SK-N-SH (cell line): Measurements from ENCODE around the gene GRM6. TPM values are rescaled to one million over a fixed set of nuclear protein-coding genes. Genes with fewer than 3 reads are reported as not detected.

Source experiments
- CTCF ChIA-PET: fragments of 300-600, 350-600 bp; formaldehyde crosslinking; extraction: SDS; loops from one replicate; lab custom pipeline; 2021; lab: Yijun Ruan, JAX
- POLR2A ChIA-PET: fragments of 350-600 bp; sonication (Branson Sonifier 250); formaldehyde crosslinking; extraction: SDS; loops from one replicate; lab custom pipeline; 2020; ENCODE audit warnings: antibody characterized with exemption, inconsistent platforms; lab: Yijun Ruan, JAX
- DNase-seq: peaks from one replicate; pipeline ENCODE4 v3.0.0; 2012
- H2AFZ ChIP-seq: fragments of 200-600 bp; sonication (generic); 2 replicates; pipeline ENCODE4 v1.8.1; 2016; ENCODE audit warnings: antibody characterized with exemption, mild to moderate bottlenecking, low read depth
- H3F3A ChIP-seq: fragments of 200-600 bp; sonication (generic); replicated peaks from 2 replicates; pipeline ENCODE3; 2016; ENCODE audit warnings: antibody characterized with exemption, mild to moderate bottlenecking; ENCODE audit not compliant: insufficient read depth
- H3K27ac ChIP-seq, 2 experiments: fragments of 200-500 bp in 1 of 2; fragments of 200-600 bp in 1 of 2; sonication (Bioruptor generic) in 1 of 2; sonication (generic), shearing (Covaris generic) in 1 of 2; 2 replicates each; pipeline versions ENCODE4 v1.5.1 to v1.6.1; 2014 to 2016; ENCODE audit warnings: low read depth in 2 of 2, inconsistent platforms in 1 of 2, low read length in 1 of 2, mild to moderate bottlenecking in 1 of 2, mixed read lengths in 1 of 2
- H3K27me3 ChIP-seq: fragments of 200-600 bp; sonication (generic), shearing (Covaris generic); 2 replicates; pipeline ENCODE4 v1.6.1; 2016; ENCODE audit warnings: mixed run types; ENCODE audit not compliant: insufficient read depth
- H3K36me3 ChIP-seq, 2 experiments: fragments of 200-500 bp in 1 of 2; fragments of 200-600 bp in 1 of 2; sonication (Bioruptor generic) in 1 of 2; sonication (generic) in 1 of 2; replicated peaks in 1 of 2; 2 replicates each; pipeline versions ENCODE3 to v1.5.1; 2014 to 2016; ENCODE audit warnings: low read length in 1 of 2, mild to moderate bottlenecking in 1 of 2; ENCODE audit not compliant: insufficient read depth in 2 of 2, control insufficient read depth in 1 of 2
- H3K4me1 ChIP-seq, 2 experiments: fragments of 200-500 bp in 1 of 2; fragments of 200-600 bp in 1 of 2; sonication (Bioruptor generic) in 1 of 2; sonication (generic), shearing (Covaris generic) in 1 of 2; 2 replicates each; pipeline versions ENCODE4 v1.5.1 to v1.6.1; 2014 to 2016; ENCODE audit warnings: low read depth in 1 of 2, low read length in 1 of 2, mixed run types in 1 of 2; ENCODE audit not compliant: insufficient read depth in 2 of 2, control insufficient read depth in 1 of 2
- H3K4me2 ChIP-seq: fragments of 200-600 bp; sonication (generic), shearing (Covaris generic); 2 replicates; pipeline ENCODE4 v1.6.1; 2017; ENCODE audit warnings: mixed run types
- H3K4me3 ChIP-seq, 2 experiments: fragments of 200-500 bp in 1 of 2; fragments of 200-600 bp in 1 of 2; sonication (Bioruptor generic) in 1 of 2; sonication (generic), shearing (Covaris generic) in 1 of 2; 2 replicates each; pipeline versions ENCODE4 v1.5.1 to v1.8.1; 2014 to 2016; ENCODE audit warnings: low read depth in 2 of 2, inconsistent platforms in 1 of 2, low read length in 1 of 2, mild to moderate bottlenecking in 1 of 2, mixed read lengths in 1 of 2, moderate library complexity in 1 of 2
- H3K79me2 ChIP-seq: fragments of 200-600 bp; sonication (generic); 2 replicates; pipeline ENCODE4 v1.8.1; 2017; ENCODE audit warnings: mild to moderate bottlenecking; ENCODE audit not compliant: insufficient read depth
- H3K9ac ChIP-seq: fragments of 200-600 bp; sonication (generic); 2 replicates; pipeline ENCODE4 v1.6.1; 2017; ENCODE audit warnings: mixed run types
- H3K9me2 ChIP-seq: fragments of 200-600 bp; sonication (generic); 2 replicates; pipeline ENCODE4 v1.6.1; 2017; ENCODE audit warnings: mixed run types
- H3K9me3 ChIP-seq: fragments of 200-600 bp; sonication (generic); 2 replicates; pipeline ENCODE4 v1.6.1; 2017; ENCODE audit warnings: mixed run types, mild to moderate bottlenecking, moderate library complexity
- H4K20me1 ChIP-seq: fragments of 200-600 bp; sonication (generic); 2 replicates; pipeline ENCODE4 v1.6.1; 2017; ENCODE audit warnings: mild to moderate bottlenecking, mixed run types; ENCODE audit not compliant: insufficient read depth
- CTCF ChIP-seq: fragments of 200-600 bp; sonication (generic); IDR thresholded peaks from 2 replicates; pipeline ENCODE4 v1.6.1; 2017; ENCODE audit warnings: antibody characterized with exemption, mild to moderate bottlenecking, moderate library complexity
- IRF3 ChIP-seq: fragments of 150-350 bp; IDR thresholded peaks from 2 replicates; pipeline ENCODE4 v1.6.1; 2016; ENCODE audit warnings: mild to moderate bottlenecking, low read depth, low read length
- MEF2A ChIP-seq: IDR thresholded peaks from 2 replicates; pipeline ENCODE4 v1.4.0; 2012; ENCODE audit warnings: low read depth, borderline replicate concordance
- POLR2AphosphoS5 ChIP-seq: IDR thresholded peaks from 2 replicates; pipeline ENCODE4 v1.6.1; 2012; ENCODE audit warnings: low read depth, low read length
- RFX5 ChIP-seq: IDR thresholded peaks from 2 replicates; pipeline ENCODE4 v1.6.1; 2012; ENCODE audit warnings: mild to moderate bottlenecking, improper control_type of control experiment, low read length
- SIN3A ChIP-seq: IDR thresholded peaks from 2 replicates; pipeline ENCODE4 v1.6.1; 2012; ENCODE audit warnings: low read depth, mild to moderate bottlenecking, low read length, moderate library complexity, borderline replicate concordance
- TAF1 ChIP-seq: IDR thresholded peaks from 2 replicates; pipeline ENCODE4 v1.6.1; 2012; ENCODE audit warnings: low read depth, mild to moderate bottlenecking, low read length, moderate library complexity, borderline replicate concordance
- WGBS: methylation state at CpG from one replicate; pipeline ENCODE4 v1.1.6; 2017; ENCODE audit warnings: low lambda C conversion rate; 5-methylcytosine and 5-hydroxymethylcytosine counted together
- polyA plus RNA-seq, 3 experiments: library from polyadenylated mRNA; depleted of rRNA; stranded (reverse); fragments of >200 nt; gene quantifications; 2 replicates each; pipeline ENCODE4 v1.2.3, GENCODE V29; 2012
- TF ChIP-seq, protein P1 (sequence below): IDR thresholded peaks from 2 replicates; pipeline ENCODE4 v1.4.0; 2012; ENCODE audit warnings: low read depth, borderline replicate concordance
- TF ChIP-seq, protein P2 (sequence below): IDR thresholded peaks from 2 replicates; pipeline ENCODE4 v1.6.1; 2012; ENCODE audit warnings: mild to moderate bottlenecking, low read depth, low read length, moderate library complexity

GRM6 gene
- polyA plus RNA-seq, 1 of the 3 experiments (the other 2 are of a cell fraction): not detected

- Histone ChIP-seq H3K4me3 (no peak overlapping the region), H3F3A (no peaks in the 10 kb centered on the region), H3K27me3 (no peaks in the 10 kb centered on the region), H3K27ac (no peak overlapping the region), H3K9me2 (no peaks in the 10 kb centered on the region), H3K36me3 (no peaks in the 10 kb centered on the region), H3K4me2 (no peak overlapping the region), H3K79me2 (no peaks in the 10 kb centered on the region), H4K20me1 (no peaks in the 10 kb centered on the region), H3K9ac (no peak overlapping the region), H2AFZ (no peak overlapping the region), H3K9me3 (no peaks in the 10 kb centered on the region), H3K4me1 (no peaks in the 10 kb centered on the region)
- POLR2A ChIA-PET: no interaction called here
- no peak for DNase-seq
- WGBS: 34% methylated on average over 8 of the region's 10 CpGs
- CTCF ChIA-PET: no interaction called here
- TF ChIP-seq SIN3A: no peak
- TF ChIP-seq, protein P1, sequence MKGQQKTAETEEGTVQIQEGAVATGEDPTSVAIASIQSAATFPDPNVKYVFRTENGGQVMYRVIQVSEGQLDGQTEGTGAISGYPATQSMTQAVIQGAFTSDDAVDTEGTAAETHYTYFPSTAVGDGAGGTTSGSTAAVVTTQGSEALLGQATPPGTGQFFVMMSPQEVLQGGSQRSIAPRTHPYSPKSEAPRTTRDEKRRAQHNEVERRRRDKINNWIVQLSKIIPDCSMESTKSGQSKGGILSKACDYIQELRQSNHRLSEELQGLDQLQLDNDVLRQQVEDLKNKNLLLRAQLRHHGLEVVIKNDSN: no peak
Observed at GRCh38 chr5:178983728-178984127, 11.4 kb downstream of the GRM6 start.

DNA sequence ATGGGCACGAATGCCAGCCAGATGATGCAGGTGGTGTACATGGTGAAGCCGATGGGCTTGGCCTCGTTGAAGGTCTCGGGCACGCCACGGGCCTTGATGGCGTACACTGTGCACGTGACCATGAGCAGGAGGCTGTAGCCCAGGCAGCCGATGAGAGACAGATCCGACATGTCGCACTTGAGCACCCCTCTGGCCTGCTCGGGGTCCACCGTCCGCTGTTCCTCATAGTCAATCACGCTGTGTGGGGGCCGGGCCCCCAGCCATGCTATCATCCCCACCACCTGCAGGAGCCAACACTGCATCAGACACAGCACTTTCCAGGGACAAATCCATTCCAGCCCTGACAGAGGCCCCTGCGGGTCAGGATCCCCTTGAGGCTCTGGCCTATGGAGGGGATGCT, 12.2 kb downstream of the GRM6 start:
- ChIA-PET CTCF (no interaction called here), POLR2A (no interaction called here)
- H2AFZ ChIP-seq: no peak overlapping the region
- no peak overlapping the region for H3K27ac ChIP-seq
- H3K9me3 ChIP-seq: no peaks in the 10 kb centered on the region
- H3K4me3 ChIP-seq: no peak overlapping the region
- H4K20me1 ChIP-seq: no peaks in the 10 kb centered on the region
- no peaks in the 10 kb centered on the region for H3F3A ChIP-seq
- H3K36me3 ChIP-seq: no peaks in the 10 kb centered on the region
- H3K4me1 ChIP-seq: no peaks in the 10 kb centered on the region
- no peak for DNase-seq
- TF ChIP-seq MEF2A (no peak), IRF3 (no peak)
- no peaks in the 10 kb centered on the region for H3K27me3 ChIP-seq
- WGBS: 54% methylated on average over 10 of the region's 17 CpGs
- H3K9ac ChIP-seq: no peak overlapping the region
- no peaks in the 10 kb centered on the region for H3K9me2 ChIP-seq
- H3K79me2 ChIP-seq: no peaks in the 10 kb centered on the region
- no peak overlapping the region for H3K4me2 ChIP-seq

- H3K4me3 ChIP-seq: no peak overlapping the region; a peak in 1 of 4 replicates
- H3K9ac ChIP-seq: no peak overlapping the region
- H3K9me3 ChIP-seq: no peaks in the 10 kb centered on the region
- H3K27me3 ChIP-seq: no peaks in the 10 kb centered on the region
- no peak overlapping the region for H3K4me2 ChIP-seq
- WGBS: 45% methylated on average over 9 of the region's 15 CpGs
- H3K27ac ChIP-seq: no peak overlapping the region
- H3F3A ChIP-seq: no peaks in the 10 kb centered on the region
- ChIA-PET POLR2A (no interaction called here), CTCF (no interaction called here)
- H3K79me2 ChIP-seq: no peaks in the 10 kb centered on the region
- no peaks in the 10 kb centered on the region for H3K9me2 ChIP-seq
- no peaks in the 10 kb centered on the region for H3K4me1 ChIP-seq
- TF ChIP-seq TAF1: no peak
- no peak for TF ChIP-seq CTCF
- no peak for TF ChIP-seq RFX5
- TF ChIP-seq, protein P2, sequence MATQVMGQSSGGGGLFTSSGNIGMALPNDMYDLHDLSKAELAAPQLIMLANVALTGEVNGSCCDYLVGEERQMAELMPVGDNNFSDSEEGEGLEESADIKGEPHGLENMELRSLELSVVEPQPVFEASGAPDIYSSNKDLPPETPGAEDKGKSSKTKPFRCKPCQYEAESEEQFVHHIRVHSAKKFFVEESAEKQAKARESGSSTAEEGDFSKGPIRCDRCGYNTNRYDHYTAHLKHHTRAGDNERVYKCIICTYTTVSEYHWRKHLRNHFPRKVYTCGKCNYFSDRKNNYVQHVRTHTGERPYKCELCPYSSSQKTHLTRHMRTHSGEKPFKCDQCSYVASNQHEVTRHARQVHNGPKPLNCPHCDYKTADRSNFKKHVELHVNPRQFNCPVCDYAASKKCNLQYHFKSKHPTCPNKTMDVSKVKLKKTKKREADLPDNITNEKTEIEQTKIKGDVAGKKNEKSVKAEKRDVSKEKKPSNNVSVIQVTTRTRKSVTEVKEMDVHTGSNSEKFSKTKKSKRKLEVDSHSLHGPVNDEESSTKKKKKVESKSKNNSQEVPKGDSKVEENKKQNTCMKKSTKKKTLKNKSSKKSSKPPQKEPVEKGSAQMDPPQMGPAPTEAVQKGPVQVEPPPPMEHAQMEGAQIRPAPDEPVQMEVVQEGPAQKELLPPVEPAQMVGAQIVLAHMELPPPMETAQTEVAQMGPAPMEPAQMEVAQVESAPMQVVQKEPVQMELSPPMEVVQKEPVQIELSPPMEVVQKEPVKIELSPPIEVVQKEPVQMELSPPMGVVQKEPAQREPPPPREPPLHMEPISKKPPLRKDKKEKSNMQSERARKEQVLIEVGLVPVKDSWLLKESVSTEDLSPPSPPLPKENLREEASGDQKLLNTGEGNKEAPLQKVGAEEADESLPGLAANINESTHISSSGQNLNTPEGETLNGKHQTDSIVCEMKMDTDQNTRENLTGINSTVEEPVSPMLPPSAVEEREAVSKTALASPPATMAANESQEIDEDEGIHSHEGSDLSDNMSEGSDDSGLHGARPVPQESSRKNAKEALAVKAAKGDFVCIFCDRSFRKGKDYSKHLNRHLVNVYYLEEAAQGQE: no peak
- no peak for TF ChIP-seq POLR2AphosphoS5
- H4K20me1 ChIP-seq: no peaks in the 10 kb centered on the region
- no peak for DNase-seq
- H3K36me3 ChIP-seq: no peaks in the 10 kb centered on the region
- no peak overlapping the region for H2AFZ ChIP-seq
Observed at GRCh38 chr5:178981381-178981780, 13.7 kb downstream of the GRM6 start.
